ENCODE data around the gene RPRM. TPM values are rescaled to one million over a fixed set of nuclear protein-coding genes. Genes with fewer than 3 reads are reported as not detected.

RPRM gene
- total RNA-seq: 1 to 10 TPM; 2.4 to 4.7 TPM
- polyA plus RNA-seq (ENCODE audit: insufficient read depth, low read depth, low replicate concordance): 2.9 TPM
- long read RNA-seq, donor 1, transcript RPRM-201 (1 exons, 1,471 nt): major isoform, 27 of 27 reads
- long read RNA-seq, donor 1, partial matches to known transcripts: 0 of 27 reads
- long read RNA-seq, donor 1, other reads (novel, unspliced or antisense): 0 of 27 reads
- long read RNA-seq, donor 2, transcript RPRM-201 (1 exons, 1,471 nt): major isoform, 27 of 27 reads
- long read RNA-seq, donor 2, partial matches to known transcripts: 0 of 27 reads
- long read RNA-seq, donor 2, other reads (novel, unspliced or antisense): 0 of 27 reads

DNA sequence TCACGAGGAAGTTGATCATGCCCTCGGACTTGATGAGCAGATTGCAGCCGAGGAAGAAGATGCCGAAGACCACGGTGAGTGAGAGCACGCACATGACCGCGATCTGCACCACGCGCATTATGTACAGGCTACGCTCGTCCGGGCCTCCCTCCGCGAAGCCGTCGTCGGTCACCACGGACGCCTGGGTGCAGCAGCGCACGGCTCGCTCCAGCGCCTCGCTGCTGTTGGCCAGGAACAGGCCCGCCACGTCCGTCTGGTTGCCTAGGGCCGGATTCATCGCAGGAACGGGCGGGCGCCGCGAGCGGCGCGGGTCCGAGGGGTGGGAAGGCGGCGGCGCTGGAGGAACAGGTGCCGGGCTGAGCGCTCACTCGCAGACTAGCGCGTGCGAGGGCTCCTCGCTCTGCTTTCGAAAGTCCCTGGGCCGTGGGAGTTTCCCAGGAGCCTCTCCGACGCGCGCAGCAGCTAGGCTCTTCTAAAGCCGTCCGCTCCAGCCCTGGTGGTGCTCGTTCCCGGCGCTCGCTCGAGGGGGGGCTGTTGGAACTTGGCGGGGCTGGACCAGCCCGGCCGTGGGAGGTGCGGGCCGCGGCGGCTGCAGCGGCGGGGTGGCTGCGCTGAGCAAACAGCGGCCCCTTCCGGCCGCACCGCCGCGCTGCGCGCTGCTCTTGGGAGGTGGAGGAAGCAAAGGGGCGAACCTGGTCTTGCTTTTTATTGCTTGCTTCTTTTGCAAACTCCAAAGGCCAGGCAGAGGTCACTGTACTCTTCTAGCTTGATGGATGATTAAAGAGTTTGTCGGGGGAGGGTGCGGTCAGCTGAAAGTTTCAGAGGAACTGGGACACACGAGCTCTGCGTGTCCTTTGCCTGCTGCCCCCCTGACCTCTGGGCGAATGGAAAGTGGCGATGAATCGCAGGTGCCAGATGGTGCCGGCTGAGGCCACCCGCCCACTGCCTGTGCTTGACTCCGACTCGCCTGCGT is at the start of gene RPRM:
Gene RPRM, minus strand, starts transcription at position 474 of the 973 bp plus-strand sequence. Its CDS starts 197 bp downstream, at position 277.
- intact Hi-C loops (cut with DNase I; ENCODE audit: low total_unique reads): no loop called here
- Histone ChIP-seq H3K4me1 (peaks cover 8% of the 10 kb centered on the region), H3K9me3 (no peaks in the 10 kb centered on the region), H3K27ac (no peak within 1 kb of the TSS), H3K36me3 (ENCODE audit: low read depth, missing control alignments) (no peaks in the 10 kb centered on the region), H3K4me3 (peak within 1 kb of the TSS; percentile 56 to 58), H3K27me3 (peaks cover 4% of the 10 kb centered on the region)
- no peak for TF ChIP-seq POLR2A (IDR thresholded peaks at IDR 0.05)
- peak; percentile 48 to 87 (median 83) for TF ChIP-seq CTCF (IDR thresholded peaks at IDR 0.05)
- 1 to 3% methylated on average over 8 to 76 of the region's 93 CpGs for WGBS, 2 donors
- DNase-seq: peak; percentile 84

DNA sequence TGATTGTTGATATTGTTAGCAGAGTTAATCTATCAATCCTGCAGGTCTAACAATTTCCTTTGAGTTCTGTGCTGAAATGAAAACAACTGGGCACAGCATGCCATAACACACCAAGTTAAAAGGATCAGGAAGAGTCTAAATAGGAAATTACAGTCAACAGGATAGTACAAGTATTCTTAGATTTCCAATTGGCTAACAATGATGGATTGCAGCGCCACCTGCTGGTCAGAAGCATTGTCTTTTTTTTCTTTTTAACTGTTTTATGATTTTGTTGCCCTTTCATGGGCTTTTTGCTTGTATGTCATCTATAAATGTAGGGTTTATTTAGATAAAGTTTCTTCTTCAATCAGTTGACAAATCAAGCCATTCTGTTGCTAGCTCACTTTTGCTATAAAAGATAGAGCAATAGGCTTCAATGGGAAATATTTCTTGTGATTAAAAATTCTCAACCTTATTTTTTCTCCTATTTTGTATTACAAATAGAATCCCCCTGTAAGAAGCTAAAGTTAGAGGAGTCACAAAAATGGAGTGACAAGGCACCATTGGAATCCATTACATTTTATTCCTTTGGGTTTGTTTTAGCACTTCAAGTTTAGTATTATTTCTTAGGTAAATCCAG is 40.8 kb upstream of the RPRM start:
- 7 to 12% methylated on average over 1 of the region's 1 CpG for WGBS, 2 donors
- intact Hi-C loops (cut with DNase I; ENCODE audit: low total_unique reads): no loop called here
- H3K36me3 ChIP-seq (ENCODE audit: low read depth, missing control alignments): no peaks in the 10 kb centered on the region
- no peak overlapping the region for H3K27ac ChIP-seq
- peak; percentile 82 for DNase-seq
- H3K9me3 ChIP-seq: no peaks in the 10 kb centered on the region
- H3K27me3 ChIP-seq: no peaks in the 10 kb centered on the region
- TF ChIP-seq CTCF (IDR thresholded peaks at IDR 0.05) (peak; percentile 72 to 94 (median 85)), POLR2A (IDR thresholded peaks at IDR 0.05) (no peak)
- no peaks in the 10 kb centered on the region for H3K4me1 ChIP-seq
- H3K4me3 ChIP-seq: no peak overlapping the region

GRCh38 chr2:153512331-153512730 is 33.8 kb upstream of the RPRM start:
- WGBS, 2 donors: 87 to 91% methylated on average over 4 of the region's 4 CpGs
- no peaks in the 10 kb centered on the region for H3K36me3 ChIP-seq (ENCODE audit: low read depth, missing control alignments)
- no peak overlapping the region for H3K4me3 ChIP-seq
- no peaks in the 10 kb centered on the region for H3K4me1 ChIP-seq
- no peaks in the 10 kb centered on the region for H3K27me3 ChIP-seq
- no peak overlapping the region for H3K27ac ChIP-seq
- no peak for DNase-seq
- TF ChIP-seq CTCF (IDR thresholded peaks at IDR 0.05): no peak
- TF ChIP-seq POLR2A (IDR thresholded peaks at IDR 0.05): no peak
- H3K9me3 ChIP-seq: no peaks in the 10 kb centered on the region
- intact Hi-C loops (cut with DNase I; ENCODE audit: low total_unique reads): no loop called here

- intact Hi-C loops (cut with DNase I; ENCODE audit: low total_unique reads): no loop called here
- 83% methylated on average over 4 of the region's 4 CpGs for WGBS, 2 donors
Observed at GRCh38 chr2:153510996-153511395, 32.4 kb upstream of the RPRM start.

More at GRCh38 chr2:153510996-153511395, 32.4 kb upstream of the RPRM start:
- Histone ChIP-seq H3K27me3 (no peaks in the 10 kb centered on the region), H3K4me3 (no peak overlapping the region), H3K4me1 (no peaks in the 10 kb centered on the region), H3K9me3 (no peaks in the 10 kb centered on the region), H3K27ac (no peak overlapping the region), H3K36me3 (ENCODE audit: low read depth, missing control alignments) (no peaks in the 10 kb centered on the region)
- TF ChIP-seq CTCF (IDR thresholded peaks at IDR 0.05) (no peak), POLR2A (IDR thresholded peaks at IDR 0.05) (no peak)
- no peak for DNase-seq

Data from testis (tissue), 5 donors.